DOHH2 (cell line): Measurements from ENCODE around the gene SPTLC2.

Source experiments
- EZH2phosphoT487 ChIP-seq: fragments of 200-600 bp; sonication (generic); IDR thresholded peaks from 2 replicates; pipeline ENCODE4 v1.6.1; 2017; ENCODE audit warnings: borderline replicate concordance, mild to moderate bottlenecking, antibody characterized with exemption, low read length, moderate library complexity, mixed read lengths
- TF ChIP-seq, protein P1 (sequence below): fragments of 200-600 bp; sonication (generic); IDR thresholded peaks from one replicate; pipeline ENCODE4 v1.5.1; 2014; ENCODE audit warnings: antibody characterized with exemption, mild to moderate bottlenecking, low read depth, low read length; ENCODE audit not compliant: poor library complexity, severe bottlenecking

- TF ChIP-seq, protein P1, sequence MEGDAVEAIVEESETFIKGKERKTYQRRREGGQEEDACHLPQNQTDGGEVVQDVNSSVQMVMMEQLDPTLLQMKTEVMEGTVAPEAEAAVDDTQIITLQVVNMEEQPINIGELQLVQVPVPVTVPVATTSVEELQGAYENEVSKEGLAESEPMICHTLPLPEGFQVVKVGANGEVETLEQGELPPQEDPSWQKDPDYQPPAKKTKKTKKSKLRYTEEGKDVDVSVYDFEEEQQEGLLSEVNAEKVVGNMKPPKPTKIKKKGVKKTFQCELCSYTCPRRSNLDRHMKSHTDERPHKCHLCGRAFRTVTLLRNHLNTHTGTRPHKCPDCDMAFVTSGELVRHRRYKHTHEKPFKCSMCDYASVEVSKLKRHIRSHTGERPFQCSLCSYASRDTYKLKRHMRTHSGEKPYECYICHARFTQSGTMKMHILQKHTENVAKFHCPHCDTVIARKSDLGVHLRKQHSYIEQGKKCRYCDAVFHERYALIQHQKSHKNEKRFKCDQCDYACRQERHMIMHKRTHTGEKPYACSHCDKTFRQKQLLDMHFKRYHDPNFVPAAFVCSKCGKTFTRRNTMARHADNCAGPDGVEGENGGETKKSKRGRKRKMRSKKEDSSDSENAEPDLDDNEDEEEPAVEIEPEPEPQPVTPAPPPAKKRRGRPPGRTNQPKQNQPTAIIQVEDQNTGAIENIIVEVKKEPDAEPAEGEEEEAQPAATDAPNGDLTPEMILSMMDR: no peak
- no peak for TF ChIP-seq EZH2phosphoT487
Measured at GRCh38 chr14:77565994-77566305, 50.5 kb downstream of the SPTLC2 start.
